Fibroblast of lung (primary cell): ENCODE measurements around the gene DEGS2. TPM values are rescaled to one million over a fixed set of nuclear protein-coding genes. Genes with fewer than 3 reads are reported as not detected.

ENCODE experiments used
- DNase-seq, 2 donors: peaks; one replicate each; pipeline versions ENCODE4 v3.0.0 to v3.0.0-alpha.2; 2010; ENCODE audit warnings: low read depth in 2 of 2
- H2AFZ ChIP-seq: 2 replicates; pipeline ENCODE4 v1.5.1; 2012; ENCODE audit warnings: low read length, control low read depth, inconsistent platforms
- H3K27ac ChIP-seq: 2 replicates; pipeline ENCODE4 v1.5.1; 2011; ENCODE audit warnings: low read length, control low read depth; ENCODE audit not compliant: insufficient read depth
- H3K27me3 ChIP-seq: 2 replicates; pipeline ENCODE4 v1.5.1; 2011; ENCODE audit warnings: mild to moderate bottlenecking, low read length; ENCODE audit not compliant: control insufficient read depth, insufficient read depth
- H3K36me3 ChIP-seq: 2 replicates; pipeline ENCODE4 v1.5.1; 2011; ENCODE audit warnings: low read length; ENCODE audit not compliant: control insufficient read depth, insufficient read depth
- H3K4me1 ChIP-seq: 2 replicates; pipeline ENCODE4 v1.5.1; 2011; ENCODE audit warnings: low read length; ENCODE audit not compliant: control insufficient read depth, insufficient read depth; ENCODE audit errors: extremely low read depth
- H3K4me2 ChIP-seq: 2 replicates; pipeline ENCODE4 v1.5.1; 2011; ENCODE audit warnings: low read length, control low read depth; ENCODE audit not compliant: insufficient read depth; ENCODE audit errors: extremely low read depth
- H3K4me3 ChIP-seq, 4 experiments: fragments of 200-600 bp in 1 of 4; sonication (generic) in 1 of 4; replicated peaks in 1 of 4; 2 replicates each; pipeline ENCODE4 v1.5.1; 2011 to 2016; ENCODE audit warnings: low read length in 4 of 4, low read depth in 3 of 4, mild to moderate bottlenecking in 3 of 4, control low read depth in 2 of 4, inconsistent platforms in 1 of 4, mixed read lengths in 1 of 4; ENCODE audit not compliant: insufficient read depth in 1 of 4; ENCODE audit errors: control extremely low read depth in 1 of 4
- H3K79me2 ChIP-seq: 2 replicates; pipeline ENCODE4 v1.5.1; 2012; ENCODE audit warnings: mild to moderate bottlenecking, low read length, inconsistent platforms; ENCODE audit not compliant: control insufficient read depth, insufficient read depth
- H3K9ac ChIP-seq: 2 replicates; pipeline ENCODE4 v1.5.1; 2011; ENCODE audit warnings: mild to moderate bottlenecking, low read length, control low read depth; ENCODE audit not compliant: insufficient read depth
- H3K9me3 ChIP-seq: 2 replicates; pipeline ENCODE4 v1.5.1; 2012; ENCODE audit warnings: low read depth, low read length; ENCODE audit not compliant: control insufficient read depth, insufficient read depth
- H4K20me1 ChIP-seq: 2 replicates; pipeline ENCODE4 v1.5.1; 2011; ENCODE audit warnings: low read length; ENCODE audit not compliant: control insufficient read depth, insufficient read depth; ENCODE audit errors: extremely low read depth
- EZH2 ChIP-seq: IDR thresholded peaks from 2 replicates; pipeline ENCODE4 v1.5.1; 2012; ENCODE audit warnings: low read length, control low read depth, mild to moderate bottlenecking; ENCODE audit errors: missing control alignments
- polyA plus RNA-seq, 2 donors: library from polyadenylated mRNA; depleted of rRNA in 1 of 2; stranded (reverse) in 1 of 2; unstranded in 1 of 2; fragments of >200 nt; gene quantifications; 2 replicates each; pipeline ENCODE4 v1.2.1, GENCODE V29; 2011 to 2012; ENCODE audit warnings: missing spikeins in 1 of 2
- total RNA-seq: library from RNA; depleted of rRNA; stranded (reverse); fragments of >200 nt; gene quantifications from 2 replicates; pipeline ENCODE4 v1.2.1, GENCODE V29; 2014
- TF ChIP-seq, protein P1 (sequence below), 2 donors: IDR thresholded peaks in 1 of 2; conservative IDR thresholded peaks in 1 of 2; 1 replicate in 1 of 2; 2 replicates in 1 of 2; pipeline ENCODE4 v1.5.1; 2011 to 2012; ENCODE audit warnings: low read length in 2 of 2, control low read depth in 1 of 2, inconsistent platforms in 1 of 2, low read depth in 1 of 2, mild to moderate bottlenecking in 1 of 2

Gene DEGS2
- total and polyA plus RNA-seq, 2 donors (not counting 1 experiment from before 2014, with no cell fraction given), result under 0.01 TPM; not detected in 1

DNA sequence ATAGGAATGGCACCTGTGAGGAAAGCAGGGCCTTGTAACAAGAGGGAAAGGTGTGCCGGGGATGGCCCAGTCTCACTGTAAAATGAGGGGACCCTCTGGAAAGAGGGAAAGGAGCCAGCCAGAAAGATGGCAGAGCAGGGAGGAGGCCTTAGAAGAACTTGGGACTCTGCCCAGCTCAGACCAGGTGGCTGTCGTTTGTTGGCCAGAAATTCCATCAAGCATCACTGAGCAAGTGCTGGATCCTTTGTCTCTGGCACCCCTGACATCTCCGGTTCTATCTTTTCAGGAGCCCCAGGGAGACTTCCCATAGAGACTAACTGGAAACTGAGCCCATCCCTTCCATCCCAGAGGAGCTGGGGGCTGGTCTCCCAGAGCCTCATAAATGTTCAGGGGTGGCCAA, 43.3 kb downstream of the DEGS2 start:
- Histone ChIP-seq H3K4me2 (no peak overlapping the region), H3K79me2 (no peaks in the 10 kb centered on the region), H3K4me3 (no peak overlapping the region), H3K9me3 (no peaks in the 10 kb centered on the region), H4K20me1 (no peaks in the 10 kb centered on the region), H2AFZ (no peak overlapping the region), H3K36me3 (no peaks in the 10 kb centered on the region), H3K27me3 (no peaks in the 10 kb centered on the region), H3K4me1 (no peaks in the 10 kb centered on the region), H3K9ac (no peak overlapping the region), H3K27ac (no peak overlapping the region)
- TF ChIP-seq, protein P1, sequence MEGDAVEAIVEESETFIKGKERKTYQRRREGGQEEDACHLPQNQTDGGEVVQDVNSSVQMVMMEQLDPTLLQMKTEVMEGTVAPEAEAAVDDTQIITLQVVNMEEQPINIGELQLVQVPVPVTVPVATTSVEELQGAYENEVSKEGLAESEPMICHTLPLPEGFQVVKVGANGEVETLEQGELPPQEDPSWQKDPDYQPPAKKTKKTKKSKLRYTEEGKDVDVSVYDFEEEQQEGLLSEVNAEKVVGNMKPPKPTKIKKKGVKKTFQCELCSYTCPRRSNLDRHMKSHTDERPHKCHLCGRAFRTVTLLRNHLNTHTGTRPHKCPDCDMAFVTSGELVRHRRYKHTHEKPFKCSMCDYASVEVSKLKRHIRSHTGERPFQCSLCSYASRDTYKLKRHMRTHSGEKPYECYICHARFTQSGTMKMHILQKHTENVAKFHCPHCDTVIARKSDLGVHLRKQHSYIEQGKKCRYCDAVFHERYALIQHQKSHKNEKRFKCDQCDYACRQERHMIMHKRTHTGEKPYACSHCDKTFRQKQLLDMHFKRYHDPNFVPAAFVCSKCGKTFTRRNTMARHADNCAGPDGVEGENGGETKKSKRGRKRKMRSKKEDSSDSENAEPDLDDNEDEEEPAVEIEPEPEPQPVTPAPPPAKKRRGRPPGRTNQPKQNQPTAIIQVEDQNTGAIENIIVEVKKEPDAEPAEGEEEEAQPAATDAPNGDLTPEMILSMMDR (conservative IDR thresholded peaks at IDR 0.05 in 1 of 2, IDR thresholded peaks at IDR 0.05 in 1 of 2; ENCODE audit: low read depth in 1 of 2, low read length in 2 of 2), result no peak
- no peak for TF ChIP-seq EZH2
- no peak for DNase-seq

DNA sequence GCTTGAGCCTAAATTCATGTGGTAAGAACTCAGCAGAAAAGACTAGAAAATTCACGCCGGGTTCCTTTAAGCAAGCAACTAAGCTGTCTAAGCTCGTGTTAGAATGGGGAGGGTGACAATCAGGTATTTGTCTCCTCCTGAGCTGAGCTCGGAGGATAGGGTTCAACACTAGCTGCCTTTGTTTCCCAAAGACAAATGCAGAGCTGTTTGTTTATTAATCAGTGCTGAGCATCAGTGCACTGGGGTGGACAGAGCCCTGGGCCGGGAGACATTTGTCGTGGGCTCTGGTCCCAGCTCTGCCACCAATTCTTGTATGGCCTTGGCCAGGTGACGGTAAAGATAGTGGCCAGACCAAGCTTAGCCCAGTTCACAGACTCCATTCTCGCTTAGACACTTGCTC, 43.7 kb downstream of the DEGS2 start:
- Histone ChIP-seq H3K9me3 (no peaks in the 10 kb centered on the region), H3K36me3 (no peaks in the 10 kb centered on the region), H3K79me2 (no peaks in the 10 kb centered on the region), H3K27me3 (no peaks in the 10 kb centered on the region), H2AFZ (no peak overlapping the region), H3K4me3 (no peak overlapping the region), H3K4me1 (no peaks in the 10 kb centered on the region), H3K4me2 (no peak overlapping the region), H4K20me1 (no peaks in the 10 kb centered on the region), H3K9ac (no peak overlapping the region), H3K27ac (no peak overlapping the region)
- TF ChIP-seq EZH2, result no peak
- TF ChIP-seq, protein P1 (conservative IDR thresholded peaks at IDR 0.05 in 1 of 2, IDR thresholded peaks at IDR 0.05 in 1 of 2; ENCODE audit: low read depth in 1 of 2, low read length in 2 of 2), result no peak
- DNase-seq, result no peak

GRCh38 chr14:100115236-100115635, 44.2 kb downstream of the DEGS2 start:
- no peak for DNase-seq
- H2AFZ ChIP-seq, result no peak overlapping the region
- H3K36me3 ChIP-seq, result no peaks in the 10 kb centered on the region
- no peak overlapping the region for H3K27ac ChIP-seq
- H3K9ac ChIP-seq, result no peak overlapping the region
- H4K20me1 ChIP-seq, result no peaks in the 10 kb centered on the region
- no peaks in the 10 kb centered on the region for H3K9me3 ChIP-seq
- no peak overlapping the region for H3K4me3 ChIP-seq
- no peak for TF ChIP-seq EZH2
- TF ChIP-seq, protein P1 (conservative IDR thresholded peaks at IDR 0.05 in 1 of 2, IDR thresholded peaks at IDR 0.05 in 1 of 2; ENCODE audit: low read depth in 1 of 2, low read length in 2 of 2), result no peak
- H3K79me2 ChIP-seq, result no peaks in the 10 kb centered on the region
- no peaks in the 10 kb centered on the region for H3K27me3 ChIP-seq
- no peak overlapping the region for H3K4me2 ChIP-seq
- no peaks in the 10 kb centered on the region for H3K4me1 ChIP-seq
